SKM-1 (cell line): Measurements from ENCODE around the gene MCM3AP.
"Not testable (repeated sequence)": the region's sequence is repeated elsewhere in the genome, so short reads cannot be mapped to it uniquely, and the experiment has no call there.

Experiments used
- DNase-seq: peaks from one replicate; lab custom pipeline; 2025; ENCODE audit not compliant: unreplicated experiment; lab: John Stamatoyannopoulos, UW

MCM3AP gene

DNA sequence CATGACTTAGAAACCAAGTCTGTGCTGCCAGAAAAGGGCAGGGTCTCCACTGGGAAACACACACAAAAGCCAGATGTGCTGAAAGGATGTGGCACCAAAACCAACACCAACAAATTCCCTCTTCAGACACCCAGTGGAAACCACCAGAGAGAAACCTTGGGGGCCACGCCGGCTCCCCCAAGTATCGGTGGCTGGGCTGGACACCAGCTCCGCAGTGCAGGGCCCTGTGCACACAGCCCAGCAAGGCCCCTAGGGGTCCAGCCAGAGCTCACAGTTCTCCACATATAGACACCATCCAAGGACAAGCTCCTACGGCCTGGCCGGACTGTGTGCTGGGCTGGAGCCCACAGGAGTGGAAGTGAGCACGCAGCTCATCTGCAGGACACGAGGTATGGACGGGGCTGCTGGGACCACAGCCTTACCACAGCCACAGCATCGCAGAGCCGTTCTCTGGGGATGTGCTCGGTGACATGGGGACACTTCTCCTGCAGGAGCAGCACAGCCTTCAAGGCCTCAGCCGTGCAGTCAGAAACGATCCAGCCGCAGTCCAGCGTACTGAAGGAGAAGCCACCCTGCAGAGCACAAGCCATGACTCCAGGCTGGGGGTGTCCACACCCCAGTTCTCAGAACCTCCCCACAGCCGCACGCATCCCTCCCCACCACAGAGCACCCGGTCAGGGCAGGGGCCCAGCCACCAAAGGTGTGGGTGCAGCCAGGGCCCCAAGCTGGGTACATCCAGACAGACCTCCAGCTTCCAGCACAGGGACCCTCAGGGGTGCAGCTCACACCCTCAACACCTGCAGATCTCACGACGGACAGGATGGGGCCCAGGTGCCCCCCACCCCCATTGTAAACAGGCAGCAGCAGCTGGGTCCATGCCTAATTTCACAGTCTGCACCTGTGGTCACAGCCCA lies 78.1 kb downstream of the MCM3AP start:
- no peak for DNase-seq

- DNase-seq: no peak
Measured at GRCh38 chr21:46206163-46207005, 79.0 kb downstream of the MCM3AP start.

GRCh38 chr21:46205766-46206162 lies 79.6 kb downstream of the MCM3AP start:
- DNase-seq: no peak

- DNase-seq: no peak
Measured at GRCh38 chr21:46205166-46205565, 80.2 kb downstream of the MCM3AP start.

- DNase-seq: no peak
Measured at GRCh38 chr21:46203203-46203600, 82.2 kb downstream of the MCM3AP start.

- no peak for DNase-seq
Measured at GRCh38 chr21:46202592-46203202, 82.7 kb downstream of the MCM3AP start.

DNA sequence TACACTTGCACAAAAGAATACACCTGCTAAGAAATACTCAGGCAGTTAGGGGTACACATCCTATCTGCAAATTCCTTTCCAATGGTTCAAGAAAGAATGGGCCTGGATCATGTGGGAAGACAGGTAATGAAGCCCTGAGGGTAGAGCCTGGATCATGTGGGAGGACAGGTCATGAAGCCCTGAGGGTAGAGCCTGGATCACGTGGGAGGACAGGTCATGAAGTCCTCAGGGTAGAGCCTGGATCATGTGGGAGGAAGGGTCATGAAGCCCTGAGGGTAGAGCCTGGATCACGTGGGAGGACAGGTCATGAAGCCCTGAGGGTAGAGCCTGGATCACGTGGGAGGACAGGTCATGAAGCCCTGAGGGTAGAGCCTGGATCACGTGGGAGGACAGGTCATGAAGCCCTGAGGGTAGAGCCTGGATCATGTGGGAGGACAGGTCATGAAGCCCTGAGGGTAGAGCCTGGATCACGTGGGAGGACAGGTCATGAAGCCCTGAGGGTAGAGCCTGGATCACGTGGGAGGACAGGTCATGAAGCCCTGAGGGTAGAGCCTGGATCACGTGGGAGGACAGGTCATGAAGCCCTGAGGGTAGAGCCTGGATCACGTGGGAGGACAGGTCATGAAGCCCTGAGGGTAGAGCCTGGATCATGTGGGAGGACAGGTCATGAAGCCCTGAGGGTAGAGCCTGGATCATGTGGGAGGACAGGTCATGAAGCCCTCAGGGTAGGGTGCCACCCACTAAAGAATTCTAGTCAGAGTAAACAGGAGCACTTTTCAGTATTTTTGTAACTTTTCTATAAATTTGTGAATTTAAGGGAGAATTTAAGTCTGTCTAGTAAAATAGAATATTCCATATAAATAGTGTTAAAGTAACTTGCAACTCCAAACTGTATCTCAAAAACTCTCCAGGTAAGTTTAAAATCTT lies 84.3 kb downstream of the MCM3AP start:
- not testable (repeated sequence) for DNase-seq

DNA sequence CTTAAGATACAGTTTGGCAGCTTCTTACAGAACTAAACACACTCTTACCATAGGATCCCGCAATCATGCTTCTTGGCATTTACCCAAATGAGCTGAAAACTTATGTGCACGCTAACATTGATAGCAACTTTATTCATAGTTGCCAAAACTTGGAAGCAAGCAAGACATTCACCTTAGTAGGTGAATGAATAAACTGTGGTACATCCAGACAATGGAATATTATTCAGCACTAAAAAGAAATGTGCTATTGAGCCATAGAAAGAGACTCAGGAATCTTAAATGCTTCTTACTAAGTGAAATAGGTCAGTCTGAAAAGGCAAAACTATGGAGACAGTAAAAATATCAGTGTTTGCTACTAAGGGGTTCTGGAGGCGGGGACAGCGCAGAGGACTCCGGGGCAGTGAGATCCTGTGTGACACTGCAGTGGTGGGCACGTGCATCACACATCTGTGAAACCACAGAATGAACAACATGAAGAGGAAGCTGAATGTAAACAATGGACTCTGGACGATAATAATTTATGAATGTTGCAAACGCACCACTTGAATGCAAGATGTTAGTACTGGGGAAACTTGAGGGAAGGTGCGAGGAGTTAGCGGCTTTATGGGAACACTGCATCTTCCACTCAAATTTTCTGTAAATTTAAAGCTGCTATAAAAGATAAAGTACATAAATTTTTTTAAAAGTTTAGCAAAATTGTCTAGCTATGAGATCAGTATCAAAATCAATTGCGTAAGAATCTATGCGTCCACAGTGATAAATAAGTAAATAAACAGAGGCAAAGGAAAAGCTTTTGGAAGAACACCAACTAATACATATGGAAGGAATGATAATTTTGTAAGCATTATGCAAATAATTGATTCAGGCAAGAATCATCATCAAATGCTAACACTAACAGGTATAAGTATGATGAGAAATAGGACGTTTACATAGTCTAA lies 85.7 kb downstream of the MCM3AP start:
- DNase-seq: no peak

DNA sequence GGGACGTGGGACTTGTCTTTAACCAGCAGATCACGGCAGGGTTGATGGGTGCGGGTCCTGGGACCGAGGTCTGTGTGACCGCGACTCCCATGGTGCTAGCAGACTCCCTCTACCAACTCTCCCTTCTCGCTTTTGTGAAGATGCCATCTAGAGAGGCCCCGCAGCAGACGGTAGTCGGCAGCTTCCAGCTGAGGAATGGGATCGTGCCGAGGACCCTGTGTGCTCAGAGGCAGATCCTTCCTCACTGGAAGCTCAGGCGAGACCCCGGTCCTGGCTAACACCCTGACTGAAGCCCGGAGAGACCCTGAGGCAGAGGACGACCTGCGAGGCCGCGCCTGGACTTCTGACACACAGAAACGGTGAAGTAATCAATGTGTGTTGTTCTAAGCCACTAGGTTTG lies 88.7 kb downstream of the MCM3AP start:
- no peak for DNase-seq

GRCh38 chr21:46195595-46196195 lies 89.7 kb downstream of the MCM3AP start:
- no peak for DNase-seq

GRCh38 chr21:46194374-46195334 lies 90.8 kb downstream of the MCM3AP start:
- no peak for DNase-seq

- no peak for DNase-seq
Measured at GRCh38 chr21:46193829-46194373, 91.5 kb downstream of the MCM3AP start.

GRCh38 chr21:46191686-46192575 lies 93.5 kb downstream of the MCM3AP start:
- no peak for DNase-seq

DNA sequence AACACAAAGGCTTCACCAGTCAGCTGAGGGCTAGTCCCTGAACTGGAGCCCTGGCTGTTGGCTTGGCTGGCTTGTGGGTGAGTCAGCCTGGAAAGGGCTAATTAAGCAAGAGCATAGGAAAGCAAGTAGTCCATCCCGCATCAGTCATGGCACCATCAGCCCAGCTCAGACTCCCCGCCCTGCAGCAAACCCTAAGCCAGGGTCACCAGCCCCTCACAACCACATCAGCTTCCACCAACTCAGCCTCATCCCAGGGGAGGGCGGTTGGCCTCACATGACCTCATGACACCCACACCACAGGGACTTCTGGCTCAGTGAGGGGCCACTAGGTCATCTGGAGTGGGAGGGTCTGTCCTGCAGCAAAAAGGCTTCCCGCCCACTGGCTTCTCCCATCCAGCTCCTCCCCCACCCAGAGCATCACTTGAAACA lies 94.1 kb downstream of the MCM3AP start:
- no peak for DNase-seq

DNA sequence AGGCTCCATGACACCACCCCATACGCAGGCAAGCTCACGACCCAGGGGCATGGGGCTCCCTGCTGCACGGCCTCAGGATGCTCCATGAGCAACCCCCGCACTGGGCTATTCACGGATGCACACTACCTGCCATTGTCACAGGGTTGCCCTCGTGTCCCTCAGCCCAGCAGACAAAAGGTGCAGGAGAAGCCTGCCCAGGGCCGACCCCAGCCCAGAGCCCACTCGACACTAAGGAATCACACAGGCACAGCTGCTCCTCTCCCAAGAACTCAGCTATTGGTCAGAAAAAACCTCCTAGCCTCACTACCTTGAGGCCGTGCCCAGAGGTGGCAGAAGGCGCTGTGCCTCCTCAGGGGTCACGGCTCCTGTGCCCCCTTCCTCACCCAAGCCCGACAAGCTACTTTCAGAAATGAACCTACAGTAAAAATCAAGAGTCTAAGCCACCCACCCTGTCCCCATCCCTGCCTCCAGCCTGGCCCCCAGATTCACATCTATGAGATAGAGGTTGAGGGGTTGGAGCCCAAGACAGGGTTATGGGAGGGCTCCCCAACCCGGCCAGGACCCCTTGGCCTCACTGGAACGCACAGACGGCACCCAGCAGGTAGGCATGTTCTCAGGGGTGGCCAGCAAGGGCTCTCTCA lies 94.8 kb downstream of the MCM3AP start:
- DNase-seq: no peak

GRCh38 chr21:46189959-46190490 lies 95.4 kb downstream of the MCM3AP start:
- DNase-seq: no peak
